ENCODE data around the gene MICA.

Gene MICA

DNA sequence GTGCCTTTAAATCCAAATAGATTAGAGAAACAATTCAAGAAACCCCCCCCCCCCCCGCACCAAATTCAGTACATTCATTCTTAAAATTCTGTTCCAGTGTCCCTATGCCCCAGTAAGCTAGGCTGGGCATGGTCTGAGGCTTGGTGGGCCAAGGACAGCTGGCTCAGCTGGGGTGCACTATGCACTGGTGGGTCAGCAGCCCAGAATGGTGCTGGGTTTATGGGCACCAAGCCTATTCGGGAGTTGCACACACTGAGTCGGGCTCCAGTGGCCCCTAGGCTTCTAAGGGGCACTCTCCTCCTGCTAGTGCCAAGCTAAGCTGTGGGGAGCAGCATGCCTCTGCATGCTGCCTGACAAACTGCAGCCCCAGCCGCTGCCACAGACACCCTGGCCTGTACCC, 26.4 kb upstream of the MICA start:
- Histone ChIP-seq H3F3A (ENCODE audit: insufficient read depth) (no peaks in the 10 kb centered on the region), H3K9me2 (replicated peaks; ENCODE audit: insufficient read depth, low read length) (no peaks in the 10 kb centered on the region), H3K36me3 (ENCODE audit: low read length) (no peaks in the 10 kb centered on the region), H3K27me3 (ENCODE audit: low read length) (0 out of 2 replicates have a peak, but pooled peaks cover 3% of the 10 kb centered on the region), H3K9me3 (ENCODE audit: insufficient read depth, low read length) (no peaks in the 10 kb centered on the region), H3K4me2 (ENCODE audit: low read depth, low read length, poor library complexity, severe bottlenecking) (no peak overlapping the region), H4K20me1 (ENCODE audit: low read depth, low read length) (no peaks in the 10 kb centered on the region), H2AFZ (ENCODE audit: low read depth, low read length, severe bottlenecking) (no peak overlapping the region), H3K79me2 (ENCODE audit: insufficient read depth, low read length) (no peaks in the 10 kb centered on the region), H3K27ac (ENCODE audit: low read depth, low read length) (no peak overlapping the region), H3K9ac (ENCODE audit: low read length) (no peak overlapping the region), H3K4me3 (ENCODE audit: insufficient read depth, low read length, poor library complexity, severe bottlenecking) (no peak overlapping the region)
- TF ChIP-seq, protein P1, sequence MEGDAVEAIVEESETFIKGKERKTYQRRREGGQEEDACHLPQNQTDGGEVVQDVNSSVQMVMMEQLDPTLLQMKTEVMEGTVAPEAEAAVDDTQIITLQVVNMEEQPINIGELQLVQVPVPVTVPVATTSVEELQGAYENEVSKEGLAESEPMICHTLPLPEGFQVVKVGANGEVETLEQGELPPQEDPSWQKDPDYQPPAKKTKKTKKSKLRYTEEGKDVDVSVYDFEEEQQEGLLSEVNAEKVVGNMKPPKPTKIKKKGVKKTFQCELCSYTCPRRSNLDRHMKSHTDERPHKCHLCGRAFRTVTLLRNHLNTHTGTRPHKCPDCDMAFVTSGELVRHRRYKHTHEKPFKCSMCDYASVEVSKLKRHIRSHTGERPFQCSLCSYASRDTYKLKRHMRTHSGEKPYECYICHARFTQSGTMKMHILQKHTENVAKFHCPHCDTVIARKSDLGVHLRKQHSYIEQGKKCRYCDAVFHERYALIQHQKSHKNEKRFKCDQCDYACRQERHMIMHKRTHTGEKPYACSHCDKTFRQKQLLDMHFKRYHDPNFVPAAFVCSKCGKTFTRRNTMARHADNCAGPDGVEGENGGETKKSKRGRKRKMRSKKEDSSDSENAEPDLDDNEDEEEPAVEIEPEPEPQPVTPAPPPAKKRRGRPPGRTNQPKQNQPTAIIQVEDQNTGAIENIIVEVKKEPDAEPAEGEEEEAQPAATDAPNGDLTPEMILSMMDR (IDR thresholded peaks at IDR 0.05; ENCODE audit: insufficient read depth, low read length, poor library complexity, severe bottlenecking): no peak
- TF ChIP-seq EZH2phosphoT487 (conservative IDR thresholded peaks at IDR 0.05; ENCODE audit: low read length): no peak

GRCh38 chr6:31378062-31378720, 25.2 kb upstream of the MICA start:
- H3K27ac ChIP-seq (ENCODE audit: low read depth, low read length): no peak overlapping the region
- no peak overlapping the region for H3K4me2 ChIP-seq (ENCODE audit: low read depth, low read length, poor library complexity, severe bottlenecking)
- 0 out of 2 replicates have a peak, but pooled peaks cover 3% of the 10 kb centered on the region for H3K27me3 ChIP-seq (ENCODE audit: low read length)
- H3K4me3 ChIP-seq (ENCODE audit: insufficient read depth, low read length, poor library complexity, severe bottlenecking): no peak overlapping the region
- no peak overlapping the region for H2AFZ ChIP-seq (ENCODE audit: low read depth, low read length, severe bottlenecking)
- H3K79me2 ChIP-seq (ENCODE audit: insufficient read depth, low read length): no peaks in the 10 kb centered on the region
- no peak overlapping the region for H3K9ac ChIP-seq (ENCODE audit: low read length)
- no peaks in the 10 kb centered on the region for H3K9me3 ChIP-seq (ENCODE audit: insufficient read depth, low read length)
- H3F3A ChIP-seq (ENCODE audit: insufficient read depth): no peaks in the 10 kb centered on the region
- TF ChIP-seq, protein P1 (IDR thresholded peaks at IDR 0.05; ENCODE audit: insufficient read depth, low read length, poor library complexity, severe bottlenecking): no peak
- TF ChIP-seq EZH2phosphoT487 (conservative IDR thresholded peaks at IDR 0.05; ENCODE audit: low read length): no peak
- H3K9me2 ChIP-seq (replicated peaks; ENCODE audit: insufficient read depth, low read length): no peaks in the 10 kb centered on the region
- no peaks in the 10 kb centered on the region for H4K20me1 ChIP-seq (ENCODE audit: low read depth, low read length)
- no peaks in the 10 kb centered on the region for H3K36me3 ChIP-seq (ENCODE audit: low read length)

DNA sequence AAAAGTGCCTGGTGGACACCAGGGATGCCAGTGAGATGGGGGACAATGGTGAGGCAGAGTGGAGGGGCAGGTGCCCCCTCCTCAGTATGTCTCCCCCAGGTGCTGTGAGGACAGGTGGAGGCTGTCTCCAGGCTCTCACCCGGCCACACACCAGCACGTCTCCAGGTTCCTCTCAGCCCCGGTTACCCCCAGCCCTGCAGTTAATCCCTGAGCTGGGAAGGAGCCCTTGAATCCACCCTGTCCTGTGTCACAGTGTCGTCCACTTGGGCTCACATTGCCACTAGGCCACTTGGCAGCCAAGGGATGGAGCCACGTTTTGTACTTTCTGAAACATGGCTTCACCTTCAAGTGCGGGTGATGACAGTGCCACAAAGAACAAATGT, 24.7 kb upstream of the MICA start:
- no peak for TF ChIP-seq EZH2phosphoT487 (conservative IDR thresholded peaks at IDR 0.05; ENCODE audit: low read length)
- TF ChIP-seq, protein P1 (IDR thresholded peaks at IDR 0.05; ENCODE audit: insufficient read depth, low read length, poor library complexity, severe bottlenecking): no peak
- Histone ChIP-seq H3F3A (ENCODE audit: insufficient read depth) (no peaks in the 10 kb centered on the region), H3K9me2 (replicated peaks; ENCODE audit: insufficient read depth, low read length) (no peaks in the 10 kb centered on the region), H3K4me3 (ENCODE audit: insufficient read depth, low read length, poor library complexity, severe bottlenecking) (no peak overlapping the region), H3K79me2 (ENCODE audit: insufficient read depth, low read length) (no peaks in the 10 kb centered on the region), H3K4me2 (ENCODE audit: low read depth, low read length, poor library complexity, severe bottlenecking) (no peak overlapping the region), H3K9me3 (ENCODE audit: insufficient read depth, low read length) (no peaks in the 10 kb centered on the region), H3K9ac (ENCODE audit: low read length) (no peak overlapping the region), H3K27me3 (ENCODE audit: low read length) (0 out of 2 replicates have a peak, but pooled peaks cover 3% of the 10 kb centered on the region), H3K27ac (ENCODE audit: low read depth, low read length) (no peak overlapping the region), H3K36me3 (ENCODE audit: low read length) (no peaks in the 10 kb centered on the region), H4K20me1 (ENCODE audit: low read depth, low read length) (no peaks in the 10 kb centered on the region), H2AFZ (ENCODE audit: low read depth, low read length, severe bottlenecking) (no peak overlapping the region)
